NCI-H2196 (cell line): ENCODE data around the gene EFNA2.
"Not testable (repeated sequence)": the region's sequence is repeated elsewhere in the genome, so short reads cannot be mapped to it uniquely, and the experiment has no call there.

Experiments
- DNase-seq: peaks from one replicate; lab custom pipeline; 2025; ENCODE audit not compliant: unreplicated experiment; lab: John Stamatoyannopoulos, UW

The EFNA2 gene

GRCh38 chr19:1285737-1286360, at the start of gene EFNA2:
EFNA2 (plus strand) TSS chr19:1285873; CDS start chr19:1286169, 296 bp downstream.
- peak; percentile 23 for DNase-seq

GRCh38 chr19:1236576-1236975, 49.1 kb upstream of the EFNA2 start:
- DNase-seq = no peak

- no peak for DNase-seq
Observed at GRCh38 chr19:1237027-1237659, 48.5 kb upstream of the EFNA2 start.

- peak; percentile 37 for DNase-seq
Observed at GRCh38 chr19:1237754-1238368, 47.8 kb upstream of the EFNA2 start, which contains the start of gene CBARP. CBARP (minus strand) TSS chr19:1238005; CDS start chr19:1236100, 1,905 bp downstream.

GRCh38 chr19:1238369-1239303, 47.0 kb upstream of the EFNA2 start:
- DNase-seq = no peak

- DNase-seq = no peak
Observed at GRCh38 chr19:1239420-1239795, 46.3 kb upstream of the EFNA2 start.

- DNase-seq = peak; percentile 95
Observed at GRCh38 chr19:1239796-1240737, 45.6 kb upstream of the EFNA2 start.

- no peak for DNase-seq
Observed at GRCh38 chr19:1240925-1241324, 44.7 kb upstream of the EFNA2 start.

GRCh38 chr19:1241417-1242095, 44.1 kb upstream of the EFNA2 start, which contains the start of gene ATP5F1D:
ATP5F1D (plus strand) TSS chr19:1241751; CDS start chr19:1241851, 100 bp downstream.
- DNase-seq = peak; percentile 96

- peak; percentile 82 for DNase-seq
Observed at GRCh38 chr19:1243768-1244692, 41.6 kb upstream of the EFNA2 start.

GRCh38 chr19:1244693-1245451, 40.8 kb upstream of the EFNA2 start:
- DNase-seq = peak; percentile 22

GRCh38 chr19:1245494-1246264, 40.0 kb upstream of the EFNA2 start:
- peak; percentile 12 for DNase-seq

GRCh38 chr19:1246265-1247087, 39.2 kb upstream of the EFNA2 start:
- not testable (repeated sequence) for DNase-seq

GRCh38 chr19:1247748-1248138, 37.9 kb upstream of the EFNA2 start:
- DNase-seq = no peak

GRCh38 chr19:1248139-1248785, 37.4 kb upstream of the EFNA2 start, which contains the start of gene MIDN:
MIDN (plus strand) TSS chr19:1248583; CDS start chr19:1250297, 1,714 bp downstream.
- DNase-seq = peak; percentile 91
